HG03520 (cell line): ENCODE data around the gene SLC35A4.
"Not testable (repeated sequence)": the region's sequence is repeated elsewhere in the genome, so short reads cannot be mapped to it uniquely, and the experiment has no call there.

Experiments
- ATAC-seq: cut with Tn5 transposase; IDR thresholded peaks from one replicate; pipeline ENCODE4 v1.9.1; 2021; ENCODE audit warnings: mild to moderate bottlenecking, moderate library complexity; ENCODE audit not compliant: unreplicated experiment

SLC35A4 gene

GRCh38 chr5:140557965-140558364 is 6.7 kb upstream of the SLC35A4 start:
- no peak for ATAC-seq

GRCh38 chr5:140558542-140558941 is 6.1 kb upstream of the SLC35A4 start:
- no peak for ATAC-seq

DNA sequence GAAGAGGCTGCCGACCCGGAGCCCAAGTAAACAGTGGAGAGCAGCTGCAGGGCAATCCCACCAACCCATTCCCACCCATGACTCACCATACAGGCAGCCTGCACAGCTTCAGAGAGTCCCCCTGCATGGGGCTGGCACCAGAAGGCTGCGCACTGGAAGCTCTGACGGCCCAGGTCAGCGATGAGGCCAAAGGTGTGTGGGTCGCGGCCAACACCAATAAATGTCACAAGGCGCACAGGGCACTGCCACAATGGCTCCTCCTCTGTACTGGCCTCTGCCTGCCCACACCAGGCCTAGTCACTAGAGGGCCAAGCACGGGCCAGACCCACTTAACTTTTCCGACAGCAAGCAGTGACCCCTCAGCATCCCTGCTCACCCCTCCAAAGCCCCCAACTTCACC is 4.4 kb upstream of the SLC35A4 start:
- no peak for ATAC-seq

GRCh38 chr5:140561753-140562523 is 2.7 kb upstream of the SLC35A4 start:
- no peak for ATAC-seq

- no peak for ATAC-seq
Measured at GRCh38 chr5:140563596-140563995, 1.0 kb upstream of the SLC35A4 start.

DNA sequence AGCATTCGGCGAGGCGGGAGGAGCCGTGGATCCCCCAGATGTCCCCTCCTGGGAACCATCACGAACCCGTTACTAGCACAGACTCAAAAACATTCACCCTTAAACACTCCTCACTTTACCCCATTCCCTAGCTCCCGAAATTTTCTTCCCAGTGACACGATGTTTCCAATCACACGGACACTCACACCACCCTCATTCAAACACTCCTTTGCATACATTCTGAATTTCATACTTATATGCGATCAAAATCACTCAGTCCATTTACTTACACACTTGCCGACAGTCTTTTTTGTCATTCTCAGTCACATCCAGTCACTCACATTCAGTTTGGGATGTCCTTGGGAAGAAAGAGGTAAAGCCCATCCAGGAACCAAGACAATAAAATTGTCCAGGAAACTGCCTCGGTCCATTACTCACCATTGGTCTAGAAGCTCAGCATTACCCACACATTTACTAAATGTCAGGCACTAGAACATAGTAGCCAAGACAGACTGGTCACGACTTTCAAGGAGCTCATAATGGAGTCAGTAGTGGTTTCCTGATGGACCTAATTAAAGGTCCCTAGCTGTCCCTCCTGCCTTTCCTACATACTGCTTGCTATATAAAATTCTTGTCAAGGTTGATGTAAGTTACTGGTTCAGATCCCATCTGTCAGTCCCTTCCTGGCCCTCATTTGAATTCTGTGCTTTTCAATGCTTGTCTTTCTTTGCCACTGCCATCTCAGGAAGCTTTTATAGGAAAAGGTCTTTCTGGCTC is 574 bp downstream of the SLC35A4 start:
- peak; percentile 1 for ATAC-seq

GRCh38 chr5:140565780-140566095 is 1.1 kb downstream of the SLC35A4 start:
- no peak for ATAC-seq

GRCh38 chr5:140566665-140567064 is 2.0 kb downstream of the SLC35A4 start:
- no peak for ATAC-seq

DNA sequence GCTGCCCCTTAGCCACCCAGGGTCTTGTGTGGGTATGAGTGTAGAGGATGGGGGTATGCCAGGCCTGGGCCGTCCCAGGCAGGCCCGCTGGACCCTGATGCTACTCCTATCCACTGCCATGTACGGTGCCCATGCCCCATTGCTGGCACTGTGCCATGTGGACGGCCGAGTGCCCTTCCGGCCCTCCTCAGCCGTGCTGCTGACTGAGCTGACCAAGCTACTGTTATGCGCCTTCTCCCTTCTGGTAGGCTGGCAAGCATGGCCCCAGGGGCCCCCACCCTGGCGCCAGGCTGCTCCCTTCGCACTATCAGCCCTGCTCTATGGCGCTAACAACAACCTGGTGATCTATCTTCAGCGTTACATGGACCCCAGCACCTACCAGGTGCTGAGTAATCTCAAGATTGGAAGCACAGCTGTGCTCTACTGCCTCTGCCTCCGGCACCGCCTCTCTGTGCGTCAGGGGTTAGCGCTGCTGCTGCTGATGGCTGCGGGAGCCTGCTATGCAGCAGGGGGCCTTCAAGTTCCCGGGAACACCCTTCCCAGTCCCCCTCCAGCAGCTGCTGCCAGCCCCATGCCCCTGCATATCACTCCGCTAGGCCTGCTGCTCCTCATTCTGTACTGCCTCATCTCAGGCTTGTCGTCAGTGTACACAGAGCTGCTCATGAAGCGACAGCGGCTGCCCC is 2.6 kb downstream of the SLC35A4 start:
- no peak for ATAC-seq

GRCh38 chr5:140567871-140568270 is 3.2 kb downstream of the SLC35A4 start:
- no peak for ATAC-seq

DNA sequence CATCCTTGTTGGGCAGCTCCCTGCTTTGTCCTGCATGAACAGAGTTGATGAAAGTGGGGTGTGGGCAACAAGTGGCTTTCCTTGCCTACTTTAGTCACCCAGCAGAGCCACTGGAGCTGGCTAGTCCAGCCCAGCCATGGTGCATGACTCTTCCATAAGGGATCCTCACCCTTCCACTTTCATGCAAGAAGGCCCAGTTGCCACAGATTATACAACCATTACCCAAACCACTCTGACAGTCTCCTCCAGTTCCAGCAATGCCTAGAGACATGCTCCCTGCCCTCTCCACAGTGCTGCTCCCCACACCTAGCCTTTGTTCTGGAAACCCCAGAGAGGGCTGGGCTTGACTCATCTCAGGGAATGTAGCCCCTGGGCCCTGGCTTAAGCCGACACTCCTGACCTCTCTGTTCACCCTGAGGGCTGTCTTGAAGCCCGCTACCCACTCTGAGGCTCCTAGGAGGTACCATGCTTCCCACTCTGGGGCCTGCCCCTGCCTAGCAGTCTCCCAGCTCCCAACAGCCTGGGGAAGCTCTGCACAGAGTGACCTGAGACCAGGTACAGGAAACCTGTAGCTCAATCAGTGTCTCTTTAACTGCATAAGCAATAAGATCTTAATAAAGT is 3.9 kb downstream of the SLC35A4 start:
- no peak for ATAC-seq

DNA sequence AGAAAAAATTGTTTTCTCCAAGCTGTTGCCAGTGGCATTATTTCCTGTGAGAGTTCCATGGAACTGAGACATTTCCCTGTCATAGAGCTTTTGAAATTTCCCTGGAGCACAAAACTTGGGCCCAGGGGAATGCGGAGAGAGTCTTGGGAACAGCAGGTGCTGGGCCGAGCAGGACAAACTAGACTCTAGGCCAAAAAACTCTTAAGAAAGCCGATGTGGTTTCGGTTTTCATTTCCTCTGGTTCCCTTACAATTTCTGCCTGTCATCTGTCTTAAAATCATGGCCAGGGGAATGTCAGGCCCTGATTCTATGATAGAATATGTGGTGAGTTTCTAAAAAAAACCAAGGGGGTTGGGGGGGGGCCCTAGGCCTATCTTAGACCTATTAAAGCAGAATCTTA is 4.6 kb downstream of the SLC35A4 start:
- no peak for ATAC-seq

GRCh38 chr5:140570058-140570457 is 5.4 kb downstream of the SLC35A4 start:
- ATAC-seq: no peak

DNA sequence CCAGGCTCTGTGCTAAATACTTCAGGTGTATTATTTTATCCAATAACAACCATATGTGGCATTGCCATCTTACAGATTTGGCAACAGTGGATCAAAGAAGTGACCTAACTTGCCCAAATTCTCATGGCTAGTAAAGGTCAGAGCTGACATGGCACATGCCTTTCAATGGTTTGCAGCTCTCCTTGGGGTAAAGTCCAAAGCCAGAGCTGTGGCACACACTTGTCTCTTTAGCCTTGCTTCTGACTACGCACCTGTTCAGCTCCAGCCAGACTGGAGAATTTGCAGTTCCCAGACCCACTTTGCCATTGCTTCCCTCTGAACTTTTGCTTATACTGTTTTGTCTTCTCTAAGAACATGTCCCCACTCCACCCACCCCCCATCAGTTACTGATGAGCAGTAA is 5.9 kb downstream of the SLC35A4 start:
- no peak for ATAC-seq

DNA sequence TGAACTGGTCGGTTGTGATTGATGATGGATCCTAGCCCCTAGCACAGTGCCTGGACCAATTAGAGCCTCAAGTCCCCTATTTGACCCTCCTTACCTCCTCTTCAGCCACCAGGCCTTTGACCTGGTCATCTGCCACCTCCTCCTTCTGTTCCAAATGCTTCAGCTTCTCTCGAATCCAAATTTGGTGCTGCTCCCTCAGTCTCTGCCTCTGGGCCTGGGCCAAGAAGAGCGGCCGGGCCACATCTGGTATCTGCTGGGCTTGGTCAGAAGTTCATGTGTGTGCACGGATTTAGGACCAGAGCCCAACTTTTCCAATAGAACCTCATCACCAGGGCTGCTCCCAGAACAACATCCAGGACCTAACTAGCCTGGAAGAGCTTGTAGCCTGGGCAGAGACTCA is 6.5 kb downstream of the SLC35A4 start:
- no peak for ATAC-seq

DNA sequence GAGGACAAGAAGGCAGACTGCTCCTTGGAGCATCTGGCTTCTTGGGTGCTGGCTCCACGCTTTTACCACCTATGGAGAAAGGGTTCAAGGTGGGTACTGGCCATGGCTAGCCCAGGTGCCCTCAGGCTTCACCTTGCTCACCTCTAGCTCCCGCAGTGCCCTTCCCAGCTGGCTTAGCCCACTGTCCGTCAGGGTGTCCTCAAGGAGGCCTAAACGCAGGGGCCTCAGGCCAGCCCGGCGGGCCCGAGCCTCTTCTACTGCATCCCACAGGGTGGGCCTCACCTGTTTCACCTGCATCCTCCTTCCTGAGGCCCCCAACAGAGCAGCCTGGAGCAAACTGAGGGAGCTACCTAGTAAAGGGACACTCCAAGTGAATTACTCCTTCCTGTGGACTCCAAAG is 9.1 kb downstream of the SLC35A4 start:
- no peak for ATAC-seq

DNA sequence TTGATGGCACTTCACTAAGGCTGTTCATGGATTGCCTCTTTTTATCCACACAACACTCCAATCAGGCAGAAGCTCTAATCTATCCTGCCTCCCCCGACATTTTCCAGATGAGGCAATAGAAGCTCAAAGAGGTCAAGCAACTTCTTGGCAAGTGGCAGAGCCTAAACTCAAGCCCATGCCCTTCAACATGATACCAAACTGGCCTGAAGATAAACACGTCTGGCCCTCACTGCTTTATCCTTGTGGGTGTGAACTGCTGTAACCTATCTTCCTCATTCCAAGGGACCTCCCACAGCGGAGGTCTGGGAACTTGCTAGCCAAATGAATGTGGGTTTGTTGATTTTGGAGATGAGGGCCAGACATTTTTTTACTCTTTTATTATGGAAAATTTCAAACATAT is 9.5 kb downstream of the SLC35A4 start:
- no peak for ATAC-seq

DNA sequence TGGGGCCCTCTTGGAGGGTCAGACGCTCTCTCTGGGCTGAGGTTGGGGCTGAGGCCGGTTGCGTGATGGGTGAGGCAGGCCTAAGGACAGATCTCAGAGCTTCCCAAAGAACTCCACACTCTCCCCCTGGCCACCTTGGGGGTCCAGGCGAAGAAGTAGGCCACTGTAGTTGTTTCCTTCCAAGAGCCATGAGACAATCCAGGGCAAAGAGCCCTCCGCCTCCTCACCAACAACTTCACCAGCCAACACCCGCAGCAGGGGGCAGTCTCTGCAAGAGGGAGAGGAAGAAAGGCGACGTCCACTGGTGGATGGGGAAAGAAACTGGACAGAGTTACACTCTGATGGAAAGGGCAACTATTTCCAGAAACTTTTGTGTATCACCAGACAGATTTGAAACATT is 10.7 kb downstream of the SLC35A4 start:
- ATAC-seq: no peak

DNA sequence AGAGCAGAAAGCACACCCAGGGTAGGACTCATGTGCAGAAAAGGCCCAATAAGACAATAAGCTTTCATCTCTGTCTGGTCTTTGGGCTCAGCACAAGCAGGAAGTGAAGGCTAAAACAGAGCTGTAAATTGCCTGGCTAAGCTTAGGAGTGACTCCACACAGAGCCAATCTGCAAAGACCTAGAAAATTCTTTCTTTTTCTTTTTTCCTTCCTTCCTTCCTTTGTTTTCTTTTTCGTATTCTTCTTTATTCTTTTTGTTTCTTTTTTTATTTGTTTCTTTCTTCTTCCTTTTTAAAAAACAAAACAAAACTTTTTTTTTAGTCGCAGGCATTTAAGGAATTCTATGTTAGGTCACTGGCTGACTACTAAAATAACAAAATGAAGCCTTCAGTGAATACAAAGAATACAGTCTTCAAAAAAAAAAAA is 12.2 kb downstream of the SLC35A4 start:
- ATAC-seq: no peak

GRCh38 chr5:140579188-140579747 is 14.6 kb downstream of the SLC35A4 start:
- not testable (repeated sequence) for ATAC-seq

DNA sequence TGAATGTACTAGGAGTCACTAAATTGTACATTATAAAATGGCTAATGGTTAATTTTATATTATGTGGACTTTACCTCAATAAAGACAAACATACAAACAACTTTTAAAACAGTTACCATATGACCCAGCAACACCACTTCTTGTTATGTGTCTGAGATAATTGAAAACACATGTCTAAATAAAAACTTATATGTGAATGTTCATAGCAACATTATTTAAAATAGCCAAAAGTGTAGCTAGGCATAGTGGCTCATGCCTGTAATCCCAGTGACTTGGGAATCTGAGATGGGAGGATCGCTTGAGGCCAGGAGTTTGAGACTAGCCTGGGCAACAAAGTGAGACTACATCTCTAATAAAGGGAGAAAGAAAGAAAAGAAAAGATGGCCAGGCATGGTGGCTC is 22.9 kb downstream of the SLC35A4 start:
- ATAC-seq: no peak
